Breast epithelium (tissue), 3 donors: Measurements from ENCODE around the gene CABP4.

Source experiments
- CTCF ChIP-seq, 3 donors: fragments of 450-650 bp; IDR thresholded peaks; one replicate each; pipeline ENCODE4 v1.5.1; 2016 to 2017; ENCODE audit warnings: antibody characterized with exemption in 3 of 3, mild to moderate bottlenecking in 3 of 3, moderate library complexity in 3 of 3
- POLR2AphosphoS5 ChIP-seq, 3 donors: sonication (generic); formaldehyde crosslinking; IDR thresholded peaks; one replicate each; pipeline ENCODE4 v1.6.1; 2017; ENCODE audit warnings: antibody characterized with exemption in 3 of 3

DNA sequence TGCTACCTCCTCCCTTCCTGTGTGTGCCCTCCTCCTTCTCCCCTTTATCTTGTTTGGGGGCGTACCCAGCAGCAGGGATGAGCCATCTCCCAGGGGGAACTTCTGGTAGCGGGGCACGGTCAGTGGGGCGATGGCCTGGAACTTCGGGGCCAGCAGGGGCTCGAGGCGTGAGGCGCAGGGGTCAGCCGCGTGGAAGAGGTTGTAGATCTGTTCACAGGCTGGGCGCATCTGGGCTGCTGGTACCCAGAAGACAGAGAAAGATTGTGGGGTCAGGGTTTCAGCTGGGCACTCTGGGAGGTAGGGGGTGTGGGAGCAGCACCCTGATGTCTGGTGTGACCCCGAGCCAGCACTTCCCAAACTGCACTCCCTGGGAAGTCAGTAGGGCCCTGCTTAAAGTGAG is 41.0 kb downstream of the CABP4 start:
- TF ChIP-seq CTCF (IDR thresholded peaks at IDR 0.05) (no peak), POLR2AphosphoS5 (IDR thresholded peaks at IDR 0.05) (no peak)
